Measurements from ENCODE around the gene HSPB6. TPM values are rescaled to one million over a fixed set of nuclear protein-coding genes. Genes with fewer than 3 reads are reported as not detected.
"Not testable (repeated sequence)": the region's sequence is repeated elsewhere in the genome, so short reads cannot be mapped to it uniquely, and the experiment has no call there.

HSPB6 gene
- total RNA-seq, 1 donor from 2014 or later: 21.7 TPM

DNA sequence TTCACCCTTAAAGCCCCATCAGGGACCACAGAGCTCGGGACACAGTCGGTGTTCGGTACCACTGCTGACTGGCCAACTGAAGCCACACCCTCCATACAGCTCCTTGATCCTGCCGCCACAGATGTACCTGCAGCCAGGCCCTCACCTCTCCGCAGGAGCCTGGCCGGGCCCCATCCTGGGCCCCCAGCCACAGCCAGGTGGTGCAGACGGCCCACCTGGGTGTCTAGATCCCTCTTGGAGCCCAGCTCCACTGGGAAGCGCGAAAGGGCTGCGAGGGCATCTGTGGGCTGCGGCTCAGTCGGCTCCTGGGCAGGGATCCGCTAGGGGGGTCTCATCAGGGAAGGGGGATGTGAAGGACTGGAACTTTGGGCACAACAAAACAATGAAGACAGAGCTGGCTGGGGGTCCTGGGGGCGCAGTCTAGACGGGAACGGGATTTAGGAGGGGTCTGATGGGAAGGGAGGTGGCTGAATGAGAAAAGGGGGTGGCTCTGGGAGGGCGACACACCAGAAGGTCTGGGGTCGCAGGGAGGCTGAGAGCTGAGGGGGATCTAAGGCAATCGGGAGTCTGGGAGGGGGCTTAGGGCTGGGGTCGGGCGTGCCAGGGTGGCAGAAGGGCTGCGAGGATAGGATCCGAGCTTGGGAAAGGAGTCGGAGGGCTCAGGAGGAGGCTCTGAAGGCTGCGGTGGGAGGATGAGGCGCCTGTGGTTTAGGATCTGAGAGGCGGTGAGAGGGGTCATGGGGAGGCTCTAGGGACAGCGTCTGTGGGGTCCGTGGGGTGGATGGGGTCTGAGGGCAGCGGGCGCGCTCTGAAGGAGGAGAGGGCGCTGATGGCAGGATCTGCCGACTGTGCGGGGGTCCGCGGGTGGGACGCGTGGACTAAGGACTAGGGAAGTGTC lies 40.1 kb upstream of the HSPB6 start:
- TF ChIP-seq, protein P1, sequence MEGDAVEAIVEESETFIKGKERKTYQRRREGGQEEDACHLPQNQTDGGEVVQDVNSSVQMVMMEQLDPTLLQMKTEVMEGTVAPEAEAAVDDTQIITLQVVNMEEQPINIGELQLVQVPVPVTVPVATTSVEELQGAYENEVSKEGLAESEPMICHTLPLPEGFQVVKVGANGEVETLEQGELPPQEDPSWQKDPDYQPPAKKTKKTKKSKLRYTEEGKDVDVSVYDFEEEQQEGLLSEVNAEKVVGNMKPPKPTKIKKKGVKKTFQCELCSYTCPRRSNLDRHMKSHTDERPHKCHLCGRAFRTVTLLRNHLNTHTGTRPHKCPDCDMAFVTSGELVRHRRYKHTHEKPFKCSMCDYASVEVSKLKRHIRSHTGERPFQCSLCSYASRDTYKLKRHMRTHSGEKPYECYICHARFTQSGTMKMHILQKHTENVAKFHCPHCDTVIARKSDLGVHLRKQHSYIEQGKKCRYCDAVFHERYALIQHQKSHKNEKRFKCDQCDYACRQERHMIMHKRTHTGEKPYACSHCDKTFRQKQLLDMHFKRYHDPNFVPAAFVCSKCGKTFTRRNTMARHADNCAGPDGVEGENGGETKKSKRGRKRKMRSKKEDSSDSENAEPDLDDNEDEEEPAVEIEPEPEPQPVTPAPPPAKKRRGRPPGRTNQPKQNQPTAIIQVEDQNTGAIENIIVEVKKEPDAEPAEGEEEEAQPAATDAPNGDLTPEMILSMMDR (IDR thresholded peaks at IDR 0.05; ENCODE audit: unreplicated experiment): no peak
- H3K27ac Mint-ChIP-seq: no peak overlapping the region
- H3K27me3 Mint-ChIP-seq (ENCODE audit: low read depth): peaks cover 67% of the 10 kb centered on the region
- H3K4me3 Mint-ChIP-seq: no peak overlapping the region
- no peaks in the 10 kb centered on the region for H3K36me3 Mint-ChIP-seq
- no peaks in the 10 kb centered on the region for H3K4me1 Mint-ChIP-seq
- DNase-seq (ENCODE audit: low spot score in 2 of 2, unreplicated experiment in 2 of 2): no peak
- no peaks in the 10 kb centered on the region for H3K9me3 Mint-ChIP-seq

DNA sequence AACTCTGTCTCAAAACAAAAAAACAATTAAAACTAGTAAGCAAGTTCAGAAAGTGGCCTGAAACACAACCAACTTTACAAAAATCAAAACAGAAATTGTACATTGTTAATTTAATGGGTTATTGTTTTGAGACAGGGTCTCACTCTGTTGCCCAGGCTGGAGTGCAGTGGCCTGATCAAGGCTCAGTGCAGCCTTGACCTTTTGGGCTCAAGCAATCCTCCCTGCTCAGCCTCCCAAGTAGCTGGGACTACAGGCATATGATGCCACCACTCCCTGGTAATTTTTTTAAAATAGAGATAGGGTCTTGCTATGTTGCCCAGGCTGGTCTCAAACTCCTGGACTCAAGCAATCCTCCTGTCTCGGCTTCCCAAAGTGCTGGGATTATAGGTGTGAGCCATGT lies 38.7 kb upstream of the HSPB6 start:
- H3K4me1 Mint-ChIP-seq; H3K9me3 Mint-ChIP-seq; H3K4me3 Mint-ChIP-seq; H3K27ac Mint-ChIP-seq; H3K36me3 Mint-ChIP-seq; DNase-seq (ENCODE audit: low spot score in 2 of 2, unreplicated experiment in 2 of 2): not testable (repeated sequence)
- H3K27me3 Mint-ChIP-seq (ENCODE audit: low read depth): peaks cover 62% of the 10 kb centered on the region

DNA sequence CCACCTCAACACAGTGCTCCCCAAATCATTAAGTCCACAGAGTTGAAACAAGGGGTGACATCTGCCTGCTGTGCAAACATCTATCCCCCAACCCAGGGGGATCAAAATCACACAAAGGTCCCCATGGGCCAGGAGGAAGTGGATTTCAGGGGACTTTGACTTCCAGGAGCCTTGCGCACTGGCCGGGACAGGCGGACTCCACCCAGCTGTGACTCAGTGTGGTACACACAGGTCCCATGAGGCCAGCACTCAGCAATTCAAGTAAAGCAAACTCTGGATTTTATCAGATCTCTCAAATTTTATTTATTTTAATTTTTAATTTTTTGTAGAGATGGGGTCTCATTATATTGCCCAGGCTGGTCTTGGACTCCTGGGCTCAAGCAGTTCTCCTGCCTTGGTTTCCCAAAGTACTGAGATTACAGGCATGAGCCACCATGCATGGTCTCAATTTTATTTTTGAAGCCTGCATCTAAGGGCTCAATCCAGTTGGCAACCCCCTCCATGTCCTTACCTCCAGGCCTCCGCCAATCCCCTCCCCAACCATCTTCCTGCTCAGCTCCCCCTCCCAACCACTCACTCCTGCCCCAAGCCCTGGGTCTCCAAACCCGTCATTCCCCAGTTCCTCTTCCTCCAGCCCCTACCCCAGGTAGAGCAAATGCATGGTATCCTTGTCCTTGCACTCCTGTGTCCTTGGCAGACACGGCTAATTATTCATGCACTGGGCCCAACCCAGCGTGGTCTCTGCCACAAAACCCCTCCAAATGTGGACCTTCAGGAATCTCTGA lies 36.7 kb upstream of the HSPB6 start:
- Mint-ChIP-seq H3K4me1 (no peaks in the 10 kb centered on the region), H3K27ac (no peak overlapping the region), H3K4me3 (no peak overlapping the region), H3K9me3 (no peaks in the 10 kb centered on the region), H3K27me3 (ENCODE audit: low read depth) (peaks cover 45% of the 10 kb centered on the region), H3K36me3 (no peaks in the 10 kb centered on the region)
- TF ChIP-seq, protein P1 (IDR thresholded peaks at IDR 0.05; ENCODE audit: unreplicated experiment): no peak
- no peak for DNase-seq (ENCODE audit: low spot score in 2 of 2, unreplicated experiment in 2 of 2)

DNA sequence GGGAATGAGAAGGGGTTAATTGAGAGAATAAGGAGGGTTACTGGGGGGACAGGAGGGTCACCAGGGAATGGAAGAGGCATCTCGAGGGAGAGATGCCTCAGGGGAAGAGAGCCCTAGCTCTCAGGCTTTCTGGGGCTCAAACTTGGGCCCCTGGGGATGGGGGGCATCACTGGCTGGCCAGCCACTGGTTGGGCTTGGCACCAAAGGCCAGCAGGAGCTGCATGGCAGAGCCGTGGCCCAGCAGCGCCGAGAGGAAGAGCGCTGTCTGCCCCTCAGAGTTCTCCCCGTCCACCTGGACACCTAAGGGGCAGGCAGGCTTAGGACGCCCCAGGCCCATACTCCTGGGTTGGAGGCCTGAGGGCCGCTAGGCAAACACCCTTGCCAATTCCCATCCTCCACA lies 36.1 kb upstream of the HSPB6 start:
- H3K9me3 Mint-ChIP-seq: no peaks in the 10 kb centered on the region
- peaks cover 40% of the 10 kb centered on the region for H3K27me3 Mint-ChIP-seq (ENCODE audit: low read depth)
- no peaks in the 10 kb centered on the region for H3K4me1 Mint-ChIP-seq
- DNase-seq (ENCODE audit: low spot score in 2 of 2, unreplicated experiment in 2 of 2): no peak
- H3K36me3 Mint-ChIP-seq: no peaks in the 10 kb centered on the region
- TF ChIP-seq, protein P1 (IDR thresholded peaks at IDR 0.05; ENCODE audit: unreplicated experiment): no peak
- no peak overlapping the region for H3K4me3 Mint-ChIP-seq
- H3K27ac Mint-ChIP-seq: no peak overlapping the region

DNA sequence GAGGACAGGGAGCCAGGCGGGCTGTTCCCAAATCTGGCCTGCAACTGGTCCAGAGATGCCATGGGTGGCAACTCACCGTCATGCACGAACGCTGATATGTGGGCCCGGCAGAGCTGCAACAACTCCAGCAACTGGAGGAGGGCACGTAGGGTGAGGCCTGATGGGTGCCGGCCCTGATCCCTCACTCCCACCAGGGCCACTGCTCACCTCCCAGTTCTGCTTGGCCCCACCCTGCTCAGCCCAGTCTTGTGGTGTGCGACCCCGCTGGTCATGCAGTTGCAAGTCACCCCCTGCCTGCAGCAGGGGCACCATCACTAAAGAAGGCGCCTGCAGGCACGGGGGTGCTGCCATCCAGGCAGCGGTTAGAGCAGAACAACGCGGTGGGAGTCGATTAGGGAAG lies 35.5 kb upstream of the HSPB6 start:
- Mint-ChIP-seq H3K36me3 (no peaks in the 10 kb centered on the region), H3K27me3 (ENCODE audit: low read depth) (peaks cover 34% of the 10 kb centered on the region), H3K27ac (no peak overlapping the region), H3K9me3 (no peaks in the 10 kb centered on the region), H3K4me3 (no peak overlapping the region), H3K4me1 (no peaks in the 10 kb centered on the region)
- TF ChIP-seq, protein P1 (IDR thresholded peaks at IDR 0.05; ENCODE audit: unreplicated experiment): no peak
- DNase-seq (ENCODE audit: low spot score in 2 of 2, unreplicated experiment in 2 of 2): no peak

DNA sequence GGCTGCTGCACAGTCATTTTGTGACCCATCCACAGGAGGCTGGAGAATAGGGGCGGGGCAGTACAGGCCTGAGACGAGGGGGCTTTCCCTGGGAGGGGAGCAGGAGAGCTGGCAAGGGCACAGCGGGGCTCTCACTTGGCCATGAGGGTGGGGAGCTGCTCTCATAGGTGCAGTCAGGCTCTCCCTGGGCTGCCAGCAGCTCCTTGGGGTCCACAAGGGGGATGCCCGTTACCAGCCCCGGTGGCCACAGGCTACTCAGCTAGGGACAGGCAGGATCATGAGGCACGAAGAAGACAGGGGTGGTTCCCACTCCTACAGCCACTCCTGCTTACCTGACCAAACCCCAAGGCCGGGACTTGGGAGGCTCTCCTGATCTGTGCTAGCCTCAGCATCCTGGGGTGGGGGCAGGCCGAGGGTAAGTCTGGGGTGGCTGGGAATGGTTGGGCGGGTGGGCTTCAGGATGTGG lies 35.0 kb upstream of the HSPB6 start:
- Mint-ChIP-seq H3K36me3 (no peaks in the 10 kb centered on the region), H3K27me3 (ENCODE audit: low read depth) (peaks cover 29% of the 10 kb centered on the region), H3K4me3 (no peak overlapping the region), H3K9me3 (no peaks in the 10 kb centered on the region), H3K27ac (no peak overlapping the region), H3K4me1 (no peaks in the 10 kb centered on the region)
- TF ChIP-seq, protein P1 (IDR thresholded peaks at IDR 0.05; ENCODE audit: unreplicated experiment): no peak
- no peak for DNase-seq (ENCODE audit: low spot score in 2 of 2, unreplicated experiment in 2 of 2)
